Measurements from ENCODE around the gene USH2A.

Gene USH2A

DNA sequence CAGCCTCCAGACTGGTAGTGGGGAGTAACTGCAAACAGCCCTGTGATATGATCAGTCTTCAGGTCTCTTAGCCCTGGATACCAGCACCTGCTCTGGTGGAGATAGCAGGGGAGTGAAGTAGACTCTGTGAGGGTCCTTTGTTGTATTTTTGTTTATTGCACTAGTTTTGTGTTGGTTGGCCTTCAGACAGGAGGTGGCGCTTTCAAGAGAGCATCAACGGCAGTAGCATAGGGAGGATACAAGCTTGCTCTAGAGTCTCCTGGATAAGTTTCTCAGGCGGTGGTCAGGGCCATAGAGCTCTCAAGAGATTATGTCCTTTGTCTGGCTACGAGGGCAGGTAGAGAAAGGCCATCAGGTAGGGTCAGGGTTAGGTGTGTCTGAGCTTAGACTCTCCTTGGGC is 116.4 kb downstream of the USH2A start:
- intact Hi-C loops (cut with DNase I; ENCODE audit: low total_unique reads), result no loop called here
- no peak for DNase-seq
- Histone ChIP-seq H3K36me3 (no peaks in the 10 kb centered on the region), H3K4me1 (no peaks in the 10 kb centered on the region), H3K4me3 (no peak overlapping the region), H3K27ac (no peak overlapping the region), H3K9me3 (no peaks in the 10 kb centered on the region), H3K27me3 (no peaks in the 10 kb centered on the region)
- TF ChIP-seq CTCF (IDR thresholded peaks at IDR 0.05), result no peak

DNA sequence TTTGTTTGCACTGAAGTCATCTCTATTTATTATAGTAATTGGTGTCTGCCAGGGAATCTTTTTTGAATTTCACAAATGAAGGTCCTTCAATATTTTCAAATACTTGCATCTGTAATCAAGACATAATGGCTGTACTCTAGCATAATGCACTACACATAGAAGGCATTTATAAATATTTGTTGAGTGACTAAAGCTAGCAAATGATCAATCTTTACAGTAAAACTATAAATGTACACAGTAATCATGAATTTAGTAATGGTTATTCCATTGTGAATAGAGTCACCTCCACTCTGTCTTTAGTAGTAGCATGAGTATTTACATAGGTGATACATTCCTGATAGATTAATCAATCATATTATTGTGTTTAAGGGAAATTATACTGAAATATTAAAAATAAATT is 119.6 kb downstream of the USH2A start:
- H3K36me3 ChIP-seq, result no peaks in the 10 kb centered on the region
- no peaks in the 10 kb centered on the region for H3K4me1 ChIP-seq
- TF ChIP-seq CTCF (IDR thresholded peaks at IDR 0.05), result no peak
- no peak overlapping the region for H3K4me3 ChIP-seq
- no peaks in the 10 kb centered on the region for H3K9me3 ChIP-seq
- H3K27me3 ChIP-seq, result no peaks in the 10 kb centered on the region
- no peak overlapping the region for H3K27ac ChIP-seq
- DNase-seq, result no peak
- intact Hi-C loops (cut with DNase I; ENCODE audit: low total_unique reads), result no loop called here

- Histone ChIP-seq H3K4me1 (no peaks in the 10 kb centered on the region), H3K27ac (no peak overlapping the region), H3K36me3 (no peaks in the 10 kb centered on the region), H3K27me3 (no peaks in the 10 kb centered on the region), H3K4me3 (no peak overlapping the region), H3K9me3 (no peaks in the 10 kb centered on the region)
- no peak for TF ChIP-seq CTCF (IDR thresholded peaks at IDR 0.05)
- intact Hi-C loops (cut with DNase I; ENCODE audit: low total_unique reads), result no loop called here
- DNase-seq, result no peak
Measured at GRCh38 chr1:216293683-216294082, 129.6 kb downstream of the USH2A start.

GRCh38 chr1:216290074-216290473 is 133.2 kb downstream of the USH2A start:
- H3K36me3 ChIP-seq, result no peaks in the 10 kb centered on the region
- no peak for DNase-seq
- intact Hi-C loops (cut with DNase I; ENCODE audit: low total_unique reads), result no loop called here
- peaks cover 0 to 8% (median 0%) of the 10 kb centered on the region in 3 donors for H3K9me3 ChIP-seq
- TF ChIP-seq CTCF (IDR thresholded peaks at IDR 0.05), result no peak
- H3K27me3 ChIP-seq, result no peaks in the 10 kb centered on the region
- no peak overlapping the region for H3K4me3 ChIP-seq
- no peak overlapping the region for H3K27ac ChIP-seq
- H3K4me1 ChIP-seq, result no peaks in the 10 kb centered on the region

GRCh38 chr1:216285052-216285451 is 138.2 kb downstream of the USH2A start:
- no peak overlapping the region for H3K27ac ChIP-seq
- no peaks in the 10 kb centered on the region for H3K27me3 ChIP-seq
- intact Hi-C loops (cut with DNase I; ENCODE audit: low total_unique reads), result no loop called here

More at GRCh38 chr1:216285052-216285451, 138.2 kb downstream of the USH2A start:
- DNase-seq, result no peak
- TF ChIP-seq CTCF (IDR thresholded peaks at IDR 0.05), result no peak
- Histone ChIP-seq H3K36me3 (no peaks in the 10 kb centered on the region), H3K4me1 (no peaks in the 10 kb centered on the region), H3K4me3 (no peak overlapping the region), H3K9me3 (peaks cover 0 to 9% (median 0%) of the 10 kb centered on the region in 3 donors)
